HG03103 (cell line): ENCODE results near the gene GLIPR1.
"Not testable (repeated sequence)": the region's sequence is repeated elsewhere in the genome, so short reads cannot be mapped to it uniquely, and the experiment has no call there.

Experiments
- ATAC-seq: cut with Tn5 transposase; IDR thresholded peaks from one replicate; pipeline ENCODE4 v1.9.1; 2021; ENCODE audit warnings: low read depth; ENCODE audit not compliant: unreplicated experiment

GLIPR1 gene

GRCh38 chr12:75471902-75472890, 8.4 kb upstream of the GLIPR1 start:
- ATAC-seq: peak; percentile 87

GRCh38 chr12:75474116-75474515, 6.4 kb upstream of the GLIPR1 start:
- no peak for ATAC-seq

GRCh38 chr12:75476071-75476470, 4.5 kb upstream of the GLIPR1 start:
- ATAC-seq: no peak

- no peak for ATAC-seq
Observed at GRCh38 chr12:75477137-75477536, 3.4 kb upstream of the GLIPR1 start.

GRCh38 chr12:75478116-75478794, 2.3 kb upstream of the GLIPR1 start:
- no peak for ATAC-seq

- ATAC-seq: peak; percentile 28
Observed at GRCh38 chr12:75479963-75480461, 543 bp upstream of the GLIPR1 start.

GRCh38 chr12:75481013-75481705, 604 bp downstream of the GLIPR1 start:
- ATAC-seq: peak; percentile 11

GRCh38 chr12:75481774-75482173, 1.2 kb downstream of the GLIPR1 start:
- ATAC-seq: no peak

GRCh38 chr12:75482646-75483045, 2.1 kb downstream of the GLIPR1 start:
- ATAC-seq: no peak

- ATAC-seq: no peak
Observed at GRCh38 chr12:75483431-75483830, 2.9 kb downstream of the GLIPR1 start.

- ATAC-seq: not testable (repeated sequence)
Observed at GRCh38 chr12:75484450-75484849, 3.9 kb downstream of the GLIPR1 start.

- no peak for ATAC-seq
Observed at GRCh38 chr12:75487308-75487707, 6.8 kb downstream of the GLIPR1 start.

GRCh38 chr12:75488553-75488952, 8.0 kb downstream of the GLIPR1 start:
- ATAC-seq: no peak

GRCh38 chr12:75489187-75489586, 8.6 kb downstream of the GLIPR1 start:
- ATAC-seq: no peak

GRCh38 chr12:75489613-75490210, 9.2 kb downstream of the GLIPR1 start:
- ATAC-seq: peak; percentile 73

- no peak for ATAC-seq
Observed at GRCh38 chr12:75491169-75491568, 10.6 kb downstream of the GLIPR1 start.

- no peak for ATAC-seq
Observed at GRCh38 chr12:75503459-75503858, 22.9 kb downstream of the GLIPR1 start.

- ATAC-seq: no peak
Observed at GRCh38 chr12:75503866-75504265, 23.3 kb downstream of the GLIPR1 start.

GRCh38 chr12:75505706-75506312, 25.3 kb downstream of the GLIPR1 start:
- no peak for ATAC-seq

- no peak for ATAC-seq
Observed at GRCh38 chr12:75507086-75507485, 26.5 kb downstream of the GLIPR1 start.
